Measurements from ENCODE around the gene HYAL1. TPM values are rescaled to one million over a fixed set of nuclear protein-coding genes. Genes with fewer than 3 reads are reported as not detected.

The HYAL1 gene
- total RNA-seq, 2 experiments from 2014 or later = not detected

- no peaks in the 10 kb centered on the region for H3K9me3 Mint-ChIP-seq
- no peak for DNase-seq
- H3K36me3 Mint-ChIP-seq (ENCODE audit: low read depth) = no peaks in the 10 kb centered on the region
- peaks cover 37% of the 10 kb centered on the region for H3K4me1 Mint-ChIP-seq (ENCODE audit: low read depth)
- CTCF ChIA-PET = interaction anchor here (1.6 to 5.7 kb wide), 6 partner anchors 8 to 31 kb away, joined by 4 to 31 read pairs (median 14); partner anchors contain the start of genes HYAL1, HYAL3, IFRD2 and NAA80
- peak overlapping the region; percentile 30 for H3K27ac Mint-ChIP-seq
- intact Hi-C loops (cut with micrococcal nuclease) = loop anchor here (5.0 kb wide), 1 partner anchor 131 kb away; the partner anchor contains the start of gene GNAT1
- H3K4me3 Mint-ChIP-seq = no peak overlapping the region
- H3K27me3 Mint-ChIP-seq (ENCODE audit: low read depth) = no peaks in the 10 kb centered on the region
Measured at GRCh38 chr3:50323092-50323600, 19.8 kb upstream of the HYAL1 start.

- Mint-ChIP-seq H3K4me3 (peak within 1 kb of the TSS; percentile 73), H3K36me3 (ENCODE audit: low read depth) (no peaks in the 10 kb centered on the region), H3K9me3 (no peaks in the 10 kb centered on the region), H3K27me3 (ENCODE audit: low read depth) (no peaks in the 10 kb centered on the region), H3K4me1 (ENCODE audit: low read depth) (peaks cover 37% of the 10 kb centered on the region), H3K27ac (peak within 1 kb of the TSS; percentile 80)
- no peak for DNase-seq
- intact Hi-C loops (cut with micrococcal nuclease) = loop anchor here (5.0 kb wide), 1 partner anchor 130 kb away; the partner anchor contains the start of gene GNAT1
- CTCF ChIA-PET = interaction anchor here (1.6 to 5.7 kb wide), 7 partner anchors 8 to 64 kb away, joined by 3 to 31 read pairs (median 13); partner anchors contain the start of genes HYAL1, HYAL3, IFRD2 and NAA80
Measured at GRCh38 chr3:50322386-50323091, 19.2 kb upstream of the HYAL1 start, which contains the start of gene HYAL2. HYAL2 (minus strand) TSS chr3:50322745; CDS start chr3:50320489, 2,256 bp downstream.

GRCh38 chr3:50322115-50322385 is 18.7 kb upstream of the HYAL1 start:
- Mint-ChIP-seq H3K27ac (no peak overlapping the region), H3K9me3 (no peaks in the 10 kb centered on the region), H3K27me3 (ENCODE audit: low read depth) (no peaks in the 10 kb centered on the region), H3K36me3 (ENCODE audit: low read depth) (no peaks in the 10 kb centered on the region), H3K4me3 (no peak overlapping the region), H3K4me1 (ENCODE audit: low read depth) (peaks cover 38% of the 10 kb centered on the region)
- DNase-seq = no peak
- CTCF ChIA-PET = interaction anchor here (0.6 to 5.7 kb wide), 5 partner anchors 15 to 64 kb away, joined by 3 to 31 read pairs (median 3); partner anchors contain the start of genes HYAL3 and NAA80
- intact Hi-C loops (cut with micrococcal nuclease) = loop anchor here (5.0 kb wide), 1 partner anchor 130 kb away; the partner anchor contains the start of gene GNAT1

GRCh38 chr3:50321336-50322114 is 18.2 kb upstream of the HYAL1 start:
- Mint-ChIP-seq H3K27ac (peak overlapping the region; percentile 80), H3K4me3 (peak overlapping the region; percentile 86), H3K4me1 (ENCODE audit: low read depth) (peaks cover 38% of the 10 kb centered on the region), H3K9me3 (no peaks in the 10 kb centered on the region), H3K27me3 (ENCODE audit: low read depth) (no peaks in the 10 kb centered on the region), H3K36me3 (ENCODE audit: low read depth) (no peaks in the 10 kb centered on the region)
- peak; percentile 83 for DNase-seq
- intact Hi-C loops (cut with micrococcal nuclease) = loop anchor here (1.0 to 5.0 kb wide), 4 partner anchors 22 to 129 kb away; partner anchors contain the start of genes GNAT1, HYAL3, IFRD2 and NAA80
- CTCF ChIA-PET = interaction anchor here (0.6 to 5.7 kb wide), 7 partner anchors 16 to 125 kb away, joined by 3 to 31 read pairs (median 3); partner anchors contain the start of genes HYAL3 and NAA80

- intact Hi-C loops (cut with micrococcal nuclease) = loop anchor here (1.0 to 5.0 kb wide), 4 partner anchors 22 to 129 kb away; partner anchors contain the start of genes GNAT1, HYAL3, IFRD2 and NAA80
- no peaks in the 10 kb centered on the region for H3K27me3 Mint-ChIP-seq (ENCODE audit: low read depth)
- DNase-seq = peak; percentile 51
- peak overlapping the region; percentile 86 for H3K4me3 Mint-ChIP-seq
- no peak overlapping the region for H3K27ac Mint-ChIP-seq
- no peaks in the 10 kb centered on the region for H3K36me3 Mint-ChIP-seq (ENCODE audit: low read depth)
- H3K9me3 Mint-ChIP-seq = no peaks in the 10 kb centered on the region
- CTCF ChIA-PET = interaction anchor here (0.6 to 5.7 kb wide), 8 partner anchors 11 to 125 kb away, joined by 3 to 31 read pairs (median 3); partner anchors contain the start of genes HYAL3 and NAA80
- H3K4me1 Mint-ChIP-seq (ENCODE audit: low read depth) = peaks cover 39% of the 10 kb centered on the region
Measured at GRCh38 chr3:50320853-50321335, 17.5 kb upstream of the HYAL1 start.

GRCh38 chr3:50319894-50320625 is 16.7 kb upstream of the HYAL1 start:
- Mint-ChIP-seq H3K27me3 (ENCODE audit: low read depth) (no peaks in the 10 kb centered on the region), H3K4me1 (ENCODE audit: low read depth) (peaks cover 37% of the 10 kb centered on the region), H3K9me3 (no peaks in the 10 kb centered on the region), H3K4me3 (peak overlapping the region; percentile 86), H3K27ac (no peak overlapping the region), H3K36me3 (ENCODE audit: low read depth) (no peaks in the 10 kb centered on the region)
- DNase-seq = no peak
- intact Hi-C loops (cut with micrococcal nuclease) = loop anchor here (5.0 kb wide), 1 partner anchor 128 kb away; the partner anchor contains the start of gene GNAT1
- CTCF ChIA-PET = interaction anchor here (0.6 to 3.0 kb wide), 3 partner anchors 12 to 20 kb away, joined by 3 to 12 read pairs (median 3); partner anchors contain the start of genes HYAL3 and NAA80

GRCh38 chr3:50319181-50319893 is 16.0 kb upstream of the HYAL1 start:
- intact Hi-C loops (cut with micrococcal nuclease) = no loop called here
- CTCF ChIA-PET = interaction anchor here (3.0 kb wide), 1 partner anchor 20 kb away, joined by 12 read pairs; the partner anchor contains the start of genes HYAL3 and NAA80
- peaks cover 33% of the 10 kb centered on the region for H3K4me1 Mint-ChIP-seq (ENCODE audit: low read depth)
- H3K9me3 Mint-ChIP-seq = no peaks in the 10 kb centered on the region
- DNase-seq = no peak
- no peak overlapping the region for H3K27ac Mint-ChIP-seq
- no peak overlapping the region for H3K4me3 Mint-ChIP-seq
- no peaks in the 10 kb centered on the region for H3K36me3 Mint-ChIP-seq (ENCODE audit: low read depth)
- no peaks in the 10 kb centered on the region for H3K27me3 Mint-ChIP-seq (ENCODE audit: low read depth)

GRCh38 chr3:50318615-50319014 is 15.2 kb upstream of the HYAL1 start:
- Mint-ChIP-seq H3K27ac (no peak overlapping the region), H3K4me1 (ENCODE audit: low read depth) (peaks cover 33% of the 10 kb centered on the region), H3K9me3 (no peaks in the 10 kb centered on the region), H3K36me3 (ENCODE audit: low read depth) (no peaks in the 10 kb centered on the region), H3K27me3 (ENCODE audit: low read depth) (no peaks in the 10 kb centered on the region), H3K4me3 (no peak overlapping the region)
- CTCF ChIA-PET = no interaction called here
- DNase-seq = no peak
- intact Hi-C loops (cut with micrococcal nuclease) = no loop called here

GRCh38 chr3:50318163-50318562 is 14.8 kb upstream of the HYAL1 start:
- Mint-ChIP-seq H3K9me3 (no peaks in the 10 kb centered on the region), H3K4me3 (no peak overlapping the region), H3K27ac (no peak overlapping the region)

GRCh38 chr3:50317300-50317699 is 13.9 kb upstream of the HYAL1 start:
- CTCF ChIA-PET = interaction anchor here (0.5 kb wide), 1 partner anchor 30 kb away, joined by 3 read pairs; no protein-coding TSS in a partner anchor
- intact Hi-C loops (cut with micrococcal nuclease) = no loop called here
- no peaks in the 10 kb centered on the region for H3K36me3 Mint-ChIP-seq (ENCODE audit: low read depth)
- no peak overlapping the region for H3K4me3 Mint-ChIP-seq
- no peaks in the 10 kb centered on the region for H3K9me3 Mint-ChIP-seq
- H3K4me1 Mint-ChIP-seq (ENCODE audit: low read depth) = peaks cover 31% of the 10 kb centered on the region
- H3K27ac Mint-ChIP-seq = no peak overlapping the region
- no peak for DNase-seq
- no peaks in the 10 kb centered on the region for H3K27me3 Mint-ChIP-seq (ENCODE audit: low read depth)

More at GRCh38 chr3:50318163-50318562, 14.8 kb upstream of the HYAL1 start:
- Mint-ChIP-seq H3K4me1 (ENCODE audit: low read depth) (peaks cover 32% of the 10 kb centered on the region), H3K27me3 (ENCODE audit: low read depth) (no peaks in the 10 kb centered on the region), H3K36me3 (ENCODE audit: low read depth) (no peaks in the 10 kb centered on the region)
- intact Hi-C loops (cut with micrococcal nuclease) = no loop called here
- DNase-seq = no peak
- CTCF ChIA-PET = no interaction called here
